Endometrial microvascular endothelial cells (primary cell): ENCODE measurements around the gene TRIM54. TPM values are rescaled to one million over a fixed set of nuclear protein-coding genes. Genes with fewer than 3 reads are reported as not detected.
"Not testable (repeated sequence)": the region's sequence is repeated elsewhere in the genome, so short reads cannot be mapped to it uniquely, and the experiment has no call there.

Source experiments
- in situ Hi-C: cut with HindIII; loops from 2 replicates; pipeline ENCODE4 v1.10.0; 2017; ENCODE audit warnings: low sequenced_read_pairs, low pct_unique_long_range_greater_than_20kb; ENCODE audit errors: inconsistent ontology term
- total RNA-seq: library from RNA; depleted of rRNA; stranded (reverse); fragments of >200 nt; gene quantifications from one replicate; pipeline ENCODE4 v1.2.3, GENCODE V29; 2015; ENCODE audit errors: inconsistent ontology term

TRIM54 gene
- total RNA-seq, 1 donor from 2014 or later: 0.56 TPM

DNA sequence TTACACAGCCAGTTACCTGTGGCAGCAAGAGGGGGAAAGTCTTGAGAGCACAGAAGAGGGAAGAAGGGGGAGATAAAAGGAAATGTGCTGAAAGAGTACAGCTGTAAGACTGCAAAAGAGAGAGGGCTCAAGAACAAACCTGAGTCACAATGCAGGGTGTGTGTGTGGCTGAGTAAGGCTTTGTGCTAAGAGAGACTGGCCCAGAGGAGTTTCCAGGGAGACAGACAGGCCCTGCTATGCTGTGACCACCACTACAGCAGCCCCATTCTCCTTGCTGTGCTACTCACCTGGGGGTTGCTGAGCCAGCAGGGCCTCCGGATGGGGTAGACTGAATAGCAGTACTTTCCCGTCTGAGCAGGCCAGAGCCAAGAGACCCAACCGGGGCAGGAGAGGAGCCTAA lies 53.1 kb downstream of the TRIM54 start:
- in situ Hi-C loops: no loop called here

GRCh38 chr2:27336173-27336572 lies 53.9 kb downstream of the TRIM54 start:
- in situ Hi-C loops: no loop called here

DNA sequence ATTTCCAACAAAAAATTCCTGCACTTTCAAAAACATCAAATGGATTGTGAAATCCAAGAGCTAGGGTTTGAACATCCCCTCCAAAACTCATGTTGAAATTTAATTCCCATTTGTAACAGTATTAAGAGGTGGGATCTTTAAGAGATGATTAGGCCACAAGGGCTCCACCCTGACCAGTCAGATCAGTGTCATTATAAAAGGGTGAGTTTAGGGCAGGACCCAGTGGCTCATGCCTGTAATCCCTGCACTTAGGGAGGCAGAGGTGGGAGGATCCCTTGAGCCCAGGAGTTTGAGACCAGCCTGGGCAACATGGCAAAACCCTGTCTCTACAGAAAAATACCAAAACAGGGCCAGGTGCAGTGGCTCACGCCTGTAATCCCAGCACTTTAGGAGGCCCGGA lies 65.4 kb downstream of the TRIM54 start:
- in situ Hi-C loops: no loop called here

DNA sequence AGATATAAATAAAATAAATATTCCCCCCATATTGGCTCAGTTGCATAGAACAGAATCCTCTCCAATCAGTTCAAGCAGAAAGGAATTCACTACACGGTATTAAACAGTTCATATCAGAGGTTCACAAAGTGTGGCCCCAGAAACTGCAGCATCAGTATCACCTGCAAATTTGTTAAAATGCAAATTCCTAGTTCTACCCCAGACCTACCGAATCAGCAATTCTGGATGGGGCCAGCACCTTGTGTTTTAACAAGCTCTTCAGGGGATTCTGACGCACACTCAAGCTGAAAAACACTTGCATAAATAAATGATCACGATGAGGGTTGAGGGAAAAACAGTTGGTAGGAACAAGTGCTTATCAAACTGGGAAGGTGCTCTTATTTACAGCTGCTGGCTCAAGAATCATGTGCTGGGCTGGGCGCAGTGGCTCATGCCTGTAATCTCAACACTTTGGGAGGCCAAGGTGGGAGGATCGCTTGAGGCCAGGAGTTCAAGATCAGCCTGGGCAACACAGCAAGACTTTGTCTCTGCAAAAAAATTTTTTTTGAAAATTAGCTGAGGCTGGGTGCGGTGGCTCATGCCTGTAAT lies 68.0 kb downstream of the TRIM54 start:
- in situ Hi-C loops: no loop called here

DNA sequence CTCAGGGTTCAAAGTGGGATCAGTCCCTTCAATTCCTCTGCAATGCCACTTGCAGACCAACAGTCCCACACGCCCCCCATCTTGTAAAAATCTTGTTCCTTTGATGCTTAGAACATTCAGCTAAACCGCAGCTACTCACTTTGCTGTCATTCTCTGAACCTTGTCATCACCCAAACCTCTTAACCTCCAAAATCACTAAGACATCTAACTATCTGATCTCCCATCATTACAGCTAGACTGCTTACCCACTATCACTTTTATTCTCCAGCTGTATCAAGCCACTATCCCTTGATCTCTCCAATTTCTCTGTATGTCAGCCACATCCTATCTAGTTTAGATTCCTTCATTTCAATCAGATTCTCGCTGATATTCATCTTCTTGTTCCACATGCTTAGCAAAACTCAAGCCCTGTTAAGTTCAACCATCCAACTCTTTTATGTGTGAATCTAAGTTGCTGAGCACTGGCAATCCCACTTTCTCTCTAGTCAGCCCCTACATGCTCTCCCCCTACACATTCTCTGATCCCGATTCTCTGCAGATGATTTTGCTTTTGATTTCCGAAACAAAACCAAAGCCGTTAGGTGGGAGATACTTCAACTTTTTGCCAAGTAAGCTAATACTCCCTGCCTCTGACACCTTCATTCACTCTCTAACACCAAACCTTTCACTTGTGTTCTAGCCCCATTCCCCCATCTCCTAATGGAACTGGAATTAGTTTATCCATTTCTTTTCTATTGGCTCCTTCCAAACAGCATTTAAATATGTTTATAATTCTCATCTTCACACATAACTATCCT lies 69.8 kb downstream of the TRIM54 start:
- in situ Hi-C loops: no loop called here

GRCh38 chr2:27353386-27353761 lies 71.1 kb downstream of the TRIM54 start:
- in situ Hi-C loops: not testable (repeated sequence)

- in situ Hi-C loops: no loop called here
Measured at GRCh38 chr2:27353762-27354596, 71.8 kb downstream of the TRIM54 start.

- in situ Hi-C loops: no loop called here
Measured at GRCh38 chr2:27354597-27354927, 72.3 kb downstream of the TRIM54 start.

GRCh38 chr2:27356056-27356381 lies 73.8 kb downstream of the TRIM54 start:
- in situ Hi-C loops: no loop called here

DNA sequence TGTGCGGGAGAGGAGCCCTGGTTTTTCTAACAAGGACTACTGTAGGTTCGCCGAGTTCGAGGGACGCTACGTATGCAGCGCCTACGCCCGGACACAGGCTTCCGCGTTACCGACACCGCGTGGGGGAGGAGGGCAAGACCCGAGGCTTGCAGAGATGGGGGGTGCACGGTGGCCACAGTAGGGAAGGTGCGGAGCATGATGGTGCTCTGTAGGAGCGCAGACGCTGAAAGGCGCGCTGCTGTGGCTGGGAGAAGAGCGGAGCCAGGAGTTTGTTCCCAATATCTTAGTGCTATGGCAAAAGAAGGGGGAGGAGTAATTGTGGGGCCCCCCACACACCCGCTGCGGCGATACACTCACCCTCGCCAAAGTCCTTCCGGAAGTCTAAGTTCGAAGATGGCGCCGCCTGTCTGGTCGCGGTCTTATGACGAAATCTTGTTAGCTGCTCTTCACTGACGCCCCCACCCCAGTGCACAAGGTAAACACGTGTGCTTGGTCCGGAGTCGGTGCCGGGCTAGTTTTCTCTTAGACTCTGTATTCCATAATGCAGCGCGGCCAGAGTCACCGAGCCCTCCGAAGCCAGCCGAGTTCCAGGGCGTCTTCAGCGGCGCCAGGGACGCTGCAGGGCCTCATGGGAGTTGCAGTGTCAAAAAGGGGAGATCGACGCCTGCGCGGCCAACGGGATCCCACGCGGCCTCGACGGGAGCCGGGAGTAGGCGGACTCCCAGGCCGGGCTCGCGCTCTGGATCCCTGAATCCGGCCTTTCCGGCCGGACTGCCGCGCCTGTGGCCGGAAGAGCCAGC lies 74.4 kb downstream of the TRIM54 start, which contains the start of gene GTF3C2:
Gene GTF3C2 (minus strand): TSS at position 383 of the 800 bp plus-strand sequence. CDS start 13,210 bp downstream, outside the sequence.
- in situ Hi-C loops: no loop called here

Other genes with a start within 250 kb of the TRIM54 start
- gene TMEM214, start 249.5 kb upstream of the TRIM54 start, total RNA-seq: 50.4 TPM
- gene AGBL5, start 230.8 kb upstream of the TRIM54 start, total RNA-seq: 13.2 TPM
- gene OST4, start 210.8 kb upstream of the TRIM54 start, total RNA-seq: 378 TPM
- 1.5 TPM for gene EMILIN1, start 203.8 kb upstream of the TRIM54 start, total RNA-seq
- gene KHK, start 195.7 kb upstream of the TRIM54 start, total RNA-seq: 4.6 TPM
- not detected for gene CGREF1, start 163.3 kb upstream of the TRIM54 start, total RNA-seq
- not detected for gene ABHD1, start 158.6 kb upstream of the TRIM54 start, total RNA-seq
- 59.5 TPM for gene PREB, start 147.8 kb upstream of the TRIM54 start, total RNA-seq
- gene PRR30, start 143.0 kb upstream of the TRIM54 start, total RNA-seq: not detected
- not detected for gene TCF23, start 133.4 kb upstream of the TRIM54 start, total RNA-seq
- 134 TPM for gene ATRAID, start 70.4 kb upstream of the TRIM54 start, total RNA-seq
- 80.6 TPM for gene SLC5A6, start 70.2 kb upstream of the TRIM54 start, total RNA-seq
- 82.7 TPM for gene CAD, start 65.1 kb upstream of the TRIM54 start, total RNA-seq
- 8.2 TPM for gene SLC30A3, start 19.4 kb upstream of the TRIM54 start, total RNA-seq
- not detected for gene DNAJC5G, start 7.0 kb upstream of the TRIM54 start, total RNA-seq
- not detected for gene UCN, start 26.0 kb downstream of the TRIM54 start, total RNA-seq
- gene MPV17, start 40.7 kb downstream of the TRIM54 start, total RNA-seq: 115 TPM
- 43.2 TPM for gene GTF3C2, start 74.3 kb downstream of the TRIM54 start, total RNA-seq
- 63.6 TPM for gene EIF2B4, start 87.9 kb downstream of the TRIM54 start, total RNA-seq
- 163 TPM for gene SNX17, start 88.2 kb downstream of the TRIM54 start, total RNA-seq
- gene ZNF513, start 98.3 kb downstream of the TRIM54 start, total RNA-seq: 4.4 TPM
- 156 TPM for gene PPM1G, start 127.2 kb downstream of the TRIM54 start, total RNA-seq
- 111 TPM for gene NRBP1, start 146.2 kb downstream of the TRIM54 start, total RNA-seq
- gene KRTCAP3, start 160.0 kb downstream of the TRIM54 start, total RNA-seq: not detected
- 26.6 TPM for gene IFT172, start 207.3 kb downstream of the TRIM54 start, total RNA-seq
- 24.8 TPM for gene FNDC4, start 212.8 kb downstream of the TRIM54 start, total RNA-seq
- 2.6 TPM for gene GCKR, start 214.4 kb downstream of the TRIM54 start, total RNA-seq